Spleen (tissue), 11 donors: ENCODE data around the gene TMEM100. TPM values are rescaled to one million over a fixed set of nuclear protein-coding genes. Genes with fewer than 3 reads are reported as not detected.
A peak's percentile ranks its signal among the peaks of the same experiment; 100 is the strongest.

Experiments used
- DNase-seq: peaks from one replicate; pipeline ENCODE4 v3.0.0-alpha.2; 2020
- H3K27ac ChIP-seq, 8 donors: fragments of 200-600 bp; sonication (generic) in 7 of 8; 1 replicate in 4 of 8; 2 replicates in 4 of 8; pipeline versions ENCODE4 v1.5.0 to v1.8.0; 2016 to 2021; ENCODE audit warnings: inconsistent platforms in 4 of 8, mild to moderate bottlenecking in 4 of 8, moderate library complexity in 1 of 8
- H3K27me3 ChIP-seq, 7 donors: fragments of 200-600 bp; sonication (generic) in 6 of 7; replicated peaks in 1 of 7; 1 replicate in 4 of 7; 2 replicates in 3 of 7; pipeline versions ENCODE4 v1.5.0 to v1.8.0; 2016 to 2021; ENCODE audit warnings: inconsistent platforms in 3 of 7, mild to moderate bottlenecking in 1 of 7
- H3K36me3 ChIP-seq, 6 donors: fragments of 200-600 bp; sonication (generic) in 5 of 6; 1 replicate in 4 of 6; 2 replicates in 2 of 6; pipeline versions ENCODE4 v1.5.0 to v1.8.0; 2016 to 2021; ENCODE audit warnings: inconsistent platforms in 2 of 6
- H3K4me1 ChIP-seq, 6 donors: fragments of 200-600 bp; sonication (generic) in 5 of 6; 1 replicate in 3 of 6; 2 replicates in 3 of 6; pipeline versions ENCODE4 v1.5.0 to v1.8.0; 2016 to 2021; ENCODE audit warnings: inconsistent platforms in 3 of 6
- H3K4me3 ChIP-seq, 8 donors: fragments of 200-600 bp; sonication (generic) in 7 of 8; 1 replicate in 4 of 8; 2 replicates in 4 of 8; pipeline versions ENCODE4 v1.5.0 to v1.8.0; 2016 to 2021; ENCODE audit warnings: inconsistent platforms in 4 of 8, mild to moderate bottlenecking in 4 of 8, moderate library complexity in 2 of 8
- H3K9me3 ChIP-seq, 8 donors: fragments of 200-600 bp; sonication (generic) in 7 of 8; 1 replicate in 4 of 8; 2 replicates in 4 of 8; pipeline versions ENCODE4 v1.5.0 to v1.8.0; 2016 to 2021; ENCODE audit warnings: inconsistent platforms in 4 of 8
- POLR2A ChIP-seq, 3 donors: fragments of 450-650 bp; IDR thresholded peaks; one replicate each; pipeline ENCODE4 v1.5.1; 2017; ENCODE audit warnings: antibody characterized with exemption in 3 of 3, mild to moderate bottlenecking in 1 of 3
- POLR2AphosphoS5 ChIP-seq, 3 donors: sonication (generic); formaldehyde crosslinking; IDR thresholded peaks; one replicate each; pipeline ENCODE4 v1.5.1; 2017; ENCODE audit warnings: antibody characterized with exemption in 3 of 3
- WGBS, 5 donors: extraction: QIAGEN DNeasy Blood & Tissue Kit in 3 of 5; methylation state at CpG; one replicate each; pipeline versions ENCODE4 v1.1.5 to v1.1.7; 2013 to 2018; 5-methylcytosine and 5-hydroxymethylcytosine counted together
- intact Hi-C: fragments of 100-400 bp; cut with DNase I; formaldehyde crosslinking; loops from one replicate; pipeline ENCODE4 v1.15.0; 2023; ENCODE audit warnings: low total_unique reads
- polyA plus RNA-seq, 3 donors: library from polyadenylated mRNA; stranded (reverse); fragments of 200-250 nt; gene quantifications; one replicate each; pipeline ENCODE4 v1.2.1, GENCODE V29; 2013
- total RNA-seq, 7 donors: library from RNA; depleted of rRNA in 3 of 7; stranded (reverse); fragments of >200 nt in 3 of 7; fragmentation: NEBNext Ultra II Directional in 4 of 7; extraction: Animal tissue kit (Norgen Biotek cat#: 25700) in 4 of 7; gene quantifications; one replicate each; pipeline versions ENCODE4 v1.1.0 to v1.2.1, GENCODE V29; 2016 to 2021
- TF ChIP-seq, protein P1 (sequence below), 11 experiments: fragments of 200-600 bp in 7 of 11; fragments of 450-650 bp in 4 of 11; sonication (generic) in 4 of 11; IDR thresholded peaks in 8 of 11; conservative IDR thresholded peaks in 3 of 11; 1 replicate in 7 of 11; 2 replicates in 4 of 11; pipeline versions ENCODE4 v1.4.0 to v1.8.0; 2016 to 2021; ENCODE audit warnings: antibody characterized with exemption in 11 of 11, inconsistent platforms in 4 of 11, mild to moderate bottlenecking in 1 of 11
- donor health status: healthy with polysubstance abuse.
- donor health status: DM: no; HTN: no; CAD: no; lungs with moderate emphysema.
- donor health status: DM: no; HTN: no; CAD: no.
- donor health status: Bipolar disorder and iron deficiency.
- donor health status: healthy.
- donor health status: DM: no; HTN: no; CAD: no.
- donor health status: DM: yes; HTN: yes; CAD: no.

The TMEM100 gene
- total and polyA plus RNA-seq, 10 donors = 1.3 to 19.8 (median 3.5) TPM

DNA sequence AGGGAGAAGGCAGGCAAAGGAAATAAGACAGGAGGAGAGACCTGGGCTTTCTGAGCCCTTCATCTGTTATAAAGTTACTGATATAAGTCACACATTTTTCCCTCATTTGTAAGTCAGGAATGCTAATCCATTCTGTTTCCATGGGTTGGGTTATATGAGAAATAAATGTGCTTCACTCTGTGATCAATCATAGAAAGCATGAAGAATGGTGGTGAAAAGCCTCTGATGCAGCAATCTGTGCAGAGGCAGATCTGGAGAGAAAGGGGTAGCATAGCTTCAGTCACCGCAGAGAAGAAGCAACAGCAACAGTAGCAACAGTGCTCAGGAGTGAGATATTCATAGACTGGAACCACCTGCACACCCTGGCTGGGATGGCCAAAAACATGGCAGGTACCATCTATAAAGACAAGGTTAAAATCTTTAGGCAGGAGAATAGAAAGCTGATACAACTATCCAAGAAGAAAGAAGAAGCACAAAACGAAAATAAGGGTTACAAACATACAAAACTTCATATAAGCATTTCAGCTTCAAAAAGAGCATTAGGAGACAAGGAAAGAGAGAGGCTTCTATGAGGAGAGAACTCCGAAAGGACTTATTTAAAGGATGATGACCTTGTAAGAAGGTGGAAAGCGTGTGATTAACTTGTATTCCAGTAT is 41.9 kb downstream of the TMEM100 start:
- no peak for DNase-seq
- no peaks in the 10 kb centered on the region for H3K27me3 ChIP-seq
- no peaks in the 10 kb centered on the region for H3K36me3 ChIP-seq
- intact Hi-C loops = no loop called here
- H3K4me3 ChIP-seq = no peak overlapping the region
- H3K9me3 ChIP-seq = no peaks in the 10 kb centered on the region
- no peak overlapping the region for H3K27ac ChIP-seq
- TF ChIP-seq POLR2AphosphoS5 (IDR thresholded peaks at IDR 0.05) (no peak), POLR2A (IDR thresholded peaks at IDR 0.05) (no peak)
- TF ChIP-seq, protein P1, sequence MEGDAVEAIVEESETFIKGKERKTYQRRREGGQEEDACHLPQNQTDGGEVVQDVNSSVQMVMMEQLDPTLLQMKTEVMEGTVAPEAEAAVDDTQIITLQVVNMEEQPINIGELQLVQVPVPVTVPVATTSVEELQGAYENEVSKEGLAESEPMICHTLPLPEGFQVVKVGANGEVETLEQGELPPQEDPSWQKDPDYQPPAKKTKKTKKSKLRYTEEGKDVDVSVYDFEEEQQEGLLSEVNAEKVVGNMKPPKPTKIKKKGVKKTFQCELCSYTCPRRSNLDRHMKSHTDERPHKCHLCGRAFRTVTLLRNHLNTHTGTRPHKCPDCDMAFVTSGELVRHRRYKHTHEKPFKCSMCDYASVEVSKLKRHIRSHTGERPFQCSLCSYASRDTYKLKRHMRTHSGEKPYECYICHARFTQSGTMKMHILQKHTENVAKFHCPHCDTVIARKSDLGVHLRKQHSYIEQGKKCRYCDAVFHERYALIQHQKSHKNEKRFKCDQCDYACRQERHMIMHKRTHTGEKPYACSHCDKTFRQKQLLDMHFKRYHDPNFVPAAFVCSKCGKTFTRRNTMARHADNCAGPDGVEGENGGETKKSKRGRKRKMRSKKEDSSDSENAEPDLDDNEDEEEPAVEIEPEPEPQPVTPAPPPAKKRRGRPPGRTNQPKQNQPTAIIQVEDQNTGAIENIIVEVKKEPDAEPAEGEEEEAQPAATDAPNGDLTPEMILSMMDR (IDR thresholded peaks at IDR 0.05 in 8 of 11, conservative IDR thresholded peaks at IDR 0.05 in 3 of 11) = no peak
- H3K4me1 ChIP-seq = no peaks in the 10 kb centered on the region
- WGBS, 5 donors = 76 to 90% (median 84%) methylated on average over 4 of the region's 4 CpGs

DNA sequence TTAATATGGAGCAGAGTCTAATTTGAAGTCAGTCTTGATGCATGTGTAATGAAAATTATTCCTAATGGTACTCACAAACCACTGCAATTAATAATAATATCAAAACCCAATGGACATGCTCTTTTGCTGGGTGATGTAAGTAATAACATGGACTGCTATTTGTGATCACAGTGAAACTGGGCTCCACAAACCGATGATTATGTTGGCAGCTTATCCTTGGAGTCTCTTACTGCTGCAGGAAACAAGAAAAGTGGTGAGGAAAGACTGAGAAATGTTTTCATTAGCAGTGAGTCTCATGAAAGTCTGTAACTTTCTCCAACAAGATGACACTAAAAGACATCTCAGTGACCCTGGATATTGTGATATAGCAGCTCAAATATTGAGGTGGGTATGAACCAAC is 45.2 kb downstream of the TMEM100 start:
- TF ChIP-seq POLR2AphosphoS5 (IDR thresholded peaks at IDR 0.05) = no peak
- TF ChIP-seq POLR2A (IDR thresholded peaks at IDR 0.05) = no peak
- intact Hi-C loops = no loop called here
- DNase-seq = no peak

DNA sequence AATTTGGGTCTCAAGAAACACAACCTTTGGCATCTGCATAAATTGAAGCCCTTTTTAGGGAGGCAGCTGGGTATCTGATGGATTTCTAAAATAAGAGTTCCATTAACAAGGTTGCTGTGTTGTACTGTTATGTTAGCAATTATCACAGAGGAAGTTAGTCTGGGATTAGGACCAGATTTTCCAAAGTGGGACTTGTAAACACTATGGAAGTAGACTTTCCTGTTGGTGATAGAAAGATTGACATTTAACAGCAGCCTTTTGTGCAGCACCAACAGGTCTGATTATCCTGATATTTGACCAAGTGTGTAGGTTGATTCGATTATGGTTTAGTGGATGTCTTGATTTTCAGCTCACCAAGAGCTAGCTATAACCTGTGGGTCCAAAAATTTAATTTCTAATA is 46.4 kb downstream of the TMEM100 start:
- H3K36me3 ChIP-seq = no peaks in the 10 kb centered on the region
- intact Hi-C loops = no loop called here
- peaks cover 0 to 7% (median 0%) of the 10 kb centered on the region in 7 donors for H3K27me3 ChIP-seq
- no peaks in the 10 kb centered on the region for H3K9me3 ChIP-seq
- H3K4me3 ChIP-seq = no peak overlapping the region
- 72 to 92% (median 84%) methylated on average over 1 of the region's 1 CpG for WGBS, 5 donors
- H3K4me1 ChIP-seq = peaks cover 0 to 17% (median 0%) of the 10 kb centered on the region in 6 donors
- no peak overlapping the region for H3K27ac ChIP-seq
- DNase-seq = no peak
- TF ChIP-seq POLR2AphosphoS5 (IDR thresholded peaks at IDR 0.05) = no peak
- no peak for TF ChIP-seq POLR2A (IDR thresholded peaks at IDR 0.05)
- TF ChIP-seq, protein P1 (IDR thresholded peaks at IDR 0.05 in 8 of 11, conservative IDR thresholded peaks at IDR 0.05 in 3 of 11) = no peak

More for the DNA sequence above, 45.2 kb downstream of the TMEM100 start:
- Histone ChIP-seq H3K27me3 (peaks cover 0 to 7% (median 0%) of the 10 kb centered on the region in 7 donors), H3K4me1 (peaks cover 0 to 14% (median 0%) of the 10 kb centered on the region in 6 donors), H3K27ac (no peak overlapping the region), H3K4me3 (no peak overlapping the region), H3K36me3 (no peaks in the 10 kb centered on the region), H3K9me3 (no peaks in the 10 kb centered on the region)
- 59 to 88% (median 64%) methylated on average over 1 of the region's 1 CpG for WGBS, 5 donors

DNA sequence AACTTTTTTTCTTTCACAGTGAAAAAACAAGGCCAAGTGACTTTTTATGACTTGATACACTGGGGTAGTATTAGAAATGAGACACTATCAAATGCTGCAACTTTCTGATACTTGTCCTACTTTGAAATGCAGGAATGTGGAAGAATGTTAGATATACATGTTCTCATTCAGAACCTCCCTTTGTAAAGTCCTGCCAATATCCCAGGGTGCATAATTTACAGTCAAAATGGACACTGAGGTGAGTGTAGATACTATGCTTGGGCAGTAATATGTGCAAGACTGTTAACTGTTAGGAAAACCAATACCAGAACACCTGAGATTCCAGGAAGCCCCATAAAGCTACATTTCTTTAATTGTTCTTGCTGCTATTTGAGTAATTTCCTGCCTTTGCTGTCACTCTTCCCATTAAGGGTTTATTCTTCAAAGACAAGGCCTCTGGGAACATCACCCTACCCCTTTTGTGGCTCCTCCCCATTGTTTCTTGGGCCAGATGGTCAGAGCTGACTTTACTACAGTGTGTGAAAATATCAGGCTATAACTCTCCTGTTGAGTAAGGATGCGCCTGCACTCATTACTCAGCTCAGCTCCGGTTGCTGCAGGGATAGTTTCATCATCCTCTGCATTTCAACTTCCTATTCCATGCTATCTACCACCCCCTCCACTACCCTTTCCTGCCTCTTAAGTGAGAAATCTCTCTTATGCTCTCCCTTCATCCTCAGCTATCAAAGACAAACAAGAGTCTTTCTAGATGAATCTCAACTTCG is 48.7 kb downstream of the TMEM100 start:
- WGBS, 5 donors = 44 to 78% (median 55%) methylated on average over 3 of the region's 3 CpGs

More for the DNA sequence above, 48.7 kb downstream of the TMEM100 start:
- intact Hi-C loops = no loop called here
- Histone ChIP-seq H3K27me3 (peaks cover 0 to 12% (median 0%) of the 10 kb centered on the region in 7 donors), H3K36me3 (no peaks in the 10 kb centered on the region), H3K4me3 (no peak overlapping the region), H3K9me3 (no peaks in the 10 kb centered on the region), H3K4me1 (peaks cover 0 to 17% (median 0%) of the 10 kb centered on the region in 6 donors), H3K27ac (peak overlapping the region in 5 of 8 donors; percentile 19 to 82 (median 73))
- TF ChIP-seq, protein P1 (IDR thresholded peaks at IDR 0.05 in 8 of 11, conservative IDR thresholded peaks at IDR 0.05 in 3 of 11) = no peak
- TF ChIP-seq POLR2A (IDR thresholded peaks at IDR 0.05) (no peak), POLR2AphosphoS5 (IDR thresholded peaks at IDR 0.05) (no peak)
- no peak for DNase-seq
